Adrenal gland (tissue), 5 donors: Measurements from ENCODE around the gene ZNF492.

Source experiments
- CTCF ChIP-seq, 6 experiments: fragments of 450-650 bp in 4 of 6; fragments of 200-600 bp in 2 of 6; sonication (generic) in 1 of 6; IDR thresholded peaks; 1 replicate in 5 of 6; 2 replicates in 1 of 6; pipeline versions ENCODE4 v1.5.1 to v1.8.0; 2016 to 2021; ENCODE audit warnings: antibody characterized with exemption in 6 of 6, mild to moderate bottlenecking in 2 of 6, moderate library complexity in 1 of 6
- POLR2A ChIP-seq, 2 donors: fragments of 450-650 bp; IDR thresholded peaks; one replicate each; pipeline ENCODE4 v1.6.1; 2017; ENCODE audit warnings: antibody characterized with exemption in 2 of 2, mild to moderate bottlenecking in 2 of 2, moderate library complexity in 1 of 2
- donor health status: DM: no; HTN: no; CAD: no.

- TF ChIP-seq CTCF (IDR thresholded peaks at IDR 0.05) (no peak), POLR2A (IDR thresholded peaks at IDR 0.05) (no peak)
These were observed 30.3 kb upstream of the ZNF492 start for GRCh38 chr19:22603518-22604440.
